MM.1S (cell line): ENCODE measurements around the gene SPACA6.

ENCODE experiments used
- CTCF ChIP-seq: fragments of 300-600 bp; sonication (generic); IDR thresholded peaks from 2 replicates; pipeline ENCODE4 v1.5.1; 2016; ENCODE audit warnings: antibody characterized with exemption, low read length, mixed read lengths
- EZH2 ChIP-seq: fragments of 300-600 bp; sonication (generic); optimal IDR thresholded peaks from 2 replicates; pipeline ENCODE3; 2017; ENCODE audit warnings: low read depth, mild to moderate bottlenecking, antibody characterized with exemption, low read length, mixed read lengths
- EZH2phosphoT487 ChIP-seq: fragments of 300-600 bp; sonication (generic); IDR thresholded peaks from 2 replicates; pipeline ENCODE4 v1.6.1; 2018; ENCODE audit warnings: antibody characterized with exemption, low read length

GRCh38 chr19:51721905-51722304 lies 28.8 kb downstream of the SPACA6 start:
- TF ChIP-seq CTCF (no peak), EZH2 (no peak), EZH2phosphoT487 (no peak)
